NCI-H446 treated with DMSO at 0.1 percent for 48 hours (cell line): ENCODE measurements around the gene VCX.
"Not testable (repeated sequence)": the region's sequence is repeated elsewhere in the genome, so short reads cannot be mapped to it uniquely, and the experiment has no call there.

ENCODE experiments used
- DNase-seq: peaks from one replicate; lab custom pipeline; 2025; lab: John Stamatoyannopoulos, UW

VCX gene

DNA sequence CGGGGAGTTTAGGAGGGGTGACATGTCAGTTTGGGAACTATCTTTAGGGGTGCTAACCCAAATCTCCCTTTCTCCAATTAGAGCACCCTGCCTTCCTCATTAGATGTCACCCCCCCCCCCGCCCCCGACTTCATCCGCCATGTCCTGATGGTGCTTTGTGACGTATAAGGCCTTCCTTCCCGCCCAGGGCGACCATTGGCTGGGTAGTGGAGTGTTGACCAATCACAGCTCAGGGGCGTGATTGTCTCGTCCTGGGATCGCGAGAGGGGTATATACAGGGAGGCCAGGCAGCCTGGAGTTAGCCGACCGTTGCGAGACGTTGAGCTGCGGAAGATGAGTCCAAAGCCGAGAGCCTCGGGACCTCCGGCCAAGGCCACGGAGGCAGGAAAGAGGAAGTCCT, at the start of gene VCX:
Gene VCX, plus strand, starts transcription at position 301 of the 400 bp plus-strand sequence. Its CDS starts 33 bp downstream, at position 334.
- DNase-seq: not testable (repeated sequence)

DNA sequence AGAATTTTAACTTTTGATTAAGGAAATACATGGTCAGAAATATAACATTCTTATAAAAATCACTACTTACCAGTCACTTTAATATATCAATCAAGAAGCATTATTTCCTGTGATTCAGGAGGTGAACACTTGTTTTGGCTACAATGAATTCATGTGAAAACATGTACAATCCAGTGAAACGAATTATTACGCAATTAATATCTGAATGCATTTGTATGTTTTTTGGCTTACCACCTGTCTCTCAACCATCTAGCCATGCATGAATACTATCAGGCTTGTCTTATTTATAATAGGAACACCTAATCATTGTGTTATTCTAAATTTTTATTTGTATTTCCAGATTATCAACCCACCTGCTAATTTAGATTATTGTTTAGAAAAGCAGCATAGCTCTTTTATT, 44.6 kb upstream of the VCX start:
- no peak for DNase-seq

DNA sequence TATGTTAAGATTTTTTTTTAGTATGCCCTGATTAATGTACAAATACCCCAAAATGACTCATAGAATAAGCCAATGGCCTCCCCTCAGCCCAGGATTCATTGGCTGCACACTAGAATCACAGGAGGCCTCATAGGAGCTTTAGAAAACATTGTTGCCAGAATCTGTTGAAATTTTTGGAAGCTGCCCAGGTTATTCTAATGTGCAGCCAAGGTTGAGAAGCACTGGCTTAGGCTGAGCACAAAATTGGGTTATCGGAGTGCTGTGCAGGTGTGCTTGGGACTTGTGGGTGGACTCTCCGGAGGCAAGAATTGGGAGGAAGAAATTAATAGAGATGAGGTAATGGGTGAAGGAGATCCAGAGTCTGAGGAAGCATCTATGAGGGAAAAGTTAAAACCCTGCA, 41.3 kb upstream of the VCX start:
- no peak for DNase-seq

DNA sequence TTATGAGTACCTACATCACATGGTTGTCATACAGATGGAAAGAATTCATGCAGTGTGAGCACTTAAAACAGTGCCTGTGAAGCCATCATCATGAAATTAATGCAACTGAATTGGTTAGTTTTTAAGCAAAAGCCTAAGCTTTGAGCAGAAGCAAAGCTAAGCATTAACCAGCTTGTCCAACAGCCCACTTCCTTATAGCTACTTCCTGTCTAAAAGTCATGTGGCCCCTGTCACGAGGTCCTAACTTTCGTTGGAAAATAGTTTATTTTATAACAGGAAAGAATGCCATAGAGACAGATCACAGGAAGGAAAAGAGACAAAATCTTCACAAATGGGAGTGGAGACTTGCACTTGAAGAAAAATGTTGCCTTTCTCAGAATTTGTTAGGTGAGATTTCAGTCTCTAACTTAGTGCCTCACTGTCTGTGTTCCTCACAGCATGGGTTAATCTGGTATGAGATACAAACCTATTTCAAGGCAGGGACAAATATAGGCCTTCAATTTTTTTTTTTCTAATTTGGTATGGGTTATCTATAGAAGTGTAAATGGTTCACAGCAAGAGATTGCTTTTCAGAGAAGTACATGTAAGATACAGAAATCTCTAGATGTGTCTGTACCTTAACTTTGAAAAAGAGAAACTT, 27.7 kb upstream of the VCX start:
- no peak for DNase-seq

DNA sequence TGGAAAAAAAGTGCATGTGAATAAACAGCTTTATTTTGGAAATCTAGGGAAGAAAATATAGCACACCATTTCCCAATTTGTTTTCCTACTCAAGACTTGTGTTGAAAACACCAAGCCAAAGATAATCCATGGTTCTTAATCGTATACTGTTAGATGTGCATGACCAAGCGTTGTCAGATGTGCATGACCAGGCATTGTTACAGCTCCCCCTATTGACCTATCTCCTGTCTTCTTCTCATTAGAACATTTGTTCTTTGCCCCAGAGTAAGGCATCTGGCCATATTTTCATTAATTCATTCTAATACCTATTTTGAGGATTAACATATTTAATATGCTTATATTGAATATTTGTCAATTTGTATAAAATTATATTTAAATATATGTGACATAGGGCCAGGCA, 14.4 kb upstream of the VCX start:
- DNase-seq: no peak

DNA sequence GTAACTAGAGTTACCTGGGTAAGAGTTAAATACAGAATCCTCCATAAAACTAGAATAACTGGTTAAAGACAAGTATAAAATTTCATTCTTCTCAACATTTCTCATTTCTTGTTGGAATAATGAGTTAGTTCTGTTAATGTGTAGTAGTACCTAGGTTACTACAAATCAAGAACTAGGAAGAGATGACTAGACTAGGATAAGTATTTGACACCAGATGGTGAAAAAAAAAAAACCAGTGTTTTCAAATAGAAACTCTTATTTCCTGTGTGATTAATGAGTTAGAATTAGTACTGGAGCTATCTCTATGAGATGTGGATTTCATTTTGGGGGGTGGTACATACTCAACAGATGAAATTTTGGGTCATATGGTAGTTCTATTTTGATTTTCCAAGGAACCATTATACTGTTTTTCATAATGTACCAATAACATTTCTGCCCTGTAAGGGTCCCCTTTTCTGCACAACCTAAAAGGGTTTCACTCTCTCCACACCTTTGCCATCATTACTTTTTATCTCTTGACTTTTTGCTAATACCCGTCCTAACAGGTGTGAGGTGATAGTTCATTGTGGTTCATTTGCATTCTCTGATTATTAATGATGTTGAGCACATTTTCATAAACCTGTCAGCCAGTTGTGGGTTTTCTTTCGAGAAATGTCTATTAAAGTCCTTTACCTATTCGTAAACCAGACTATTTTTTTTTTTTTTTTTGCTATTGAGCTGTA, 1.7 kb upstream of the VCX start:
- no peak for DNase-seq

DNA sequence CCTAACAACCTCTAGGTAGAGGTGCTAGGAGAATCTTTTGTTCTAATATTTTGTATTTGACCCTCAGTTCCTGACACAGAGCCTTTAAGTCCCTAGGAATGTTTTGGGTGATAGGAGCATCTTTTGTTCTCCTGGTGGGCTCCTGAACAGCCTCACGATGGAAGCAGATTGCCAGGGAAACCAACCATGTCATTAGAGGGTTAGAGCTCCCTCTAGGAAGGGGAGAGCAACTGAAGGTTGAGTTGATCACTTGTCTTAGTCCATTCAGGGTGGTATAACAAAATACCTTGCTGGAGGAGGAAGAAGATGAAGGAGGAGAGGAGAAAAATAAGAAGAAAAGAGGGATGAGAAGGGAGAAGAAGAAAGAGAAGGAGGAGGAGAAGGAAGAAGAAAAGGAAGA, 9.2 kb downstream of the VCX start:
- DNase-seq: no peak

DNA sequence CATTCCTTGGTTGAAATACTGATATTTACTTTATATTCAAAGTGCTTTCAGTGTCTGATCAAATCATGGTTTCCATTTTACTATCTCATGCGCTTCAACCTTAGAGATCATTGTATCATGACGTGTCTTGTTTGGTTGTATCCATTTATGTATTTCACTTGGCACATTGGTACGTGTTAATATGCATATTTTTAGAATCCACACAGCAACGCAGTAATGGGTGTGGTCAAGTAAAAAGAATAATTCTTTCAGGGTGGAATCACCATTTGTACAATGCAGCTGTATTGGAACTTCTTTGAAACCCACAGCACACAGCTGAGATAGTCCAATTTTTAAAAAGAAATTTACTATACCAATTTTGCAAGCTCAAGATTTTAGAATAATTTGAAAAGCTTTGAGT, 29.1 kb downstream of the VCX start:
- no peak for DNase-seq

DNA sequence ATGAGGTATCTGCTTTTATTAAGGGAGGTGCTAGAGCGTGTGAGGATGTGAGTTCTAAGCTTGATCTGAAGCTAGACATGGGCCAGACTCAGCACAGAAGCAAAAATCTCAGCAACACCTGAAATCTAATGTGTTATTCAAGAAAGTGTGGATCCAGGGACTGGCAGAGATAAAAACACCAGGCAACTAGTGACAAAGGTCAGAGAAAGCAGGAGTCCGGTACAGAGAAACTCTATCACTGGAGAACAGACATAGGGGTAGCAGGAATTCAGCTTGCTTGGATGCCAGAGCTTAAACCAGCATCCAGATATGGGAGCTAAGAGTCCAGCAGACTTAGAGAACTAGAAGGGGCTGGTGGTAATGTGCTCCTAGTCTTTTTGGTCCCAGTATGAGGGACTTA, 34.0 kb downstream of the VCX start:
- no peak for DNase-seq

DNA sequence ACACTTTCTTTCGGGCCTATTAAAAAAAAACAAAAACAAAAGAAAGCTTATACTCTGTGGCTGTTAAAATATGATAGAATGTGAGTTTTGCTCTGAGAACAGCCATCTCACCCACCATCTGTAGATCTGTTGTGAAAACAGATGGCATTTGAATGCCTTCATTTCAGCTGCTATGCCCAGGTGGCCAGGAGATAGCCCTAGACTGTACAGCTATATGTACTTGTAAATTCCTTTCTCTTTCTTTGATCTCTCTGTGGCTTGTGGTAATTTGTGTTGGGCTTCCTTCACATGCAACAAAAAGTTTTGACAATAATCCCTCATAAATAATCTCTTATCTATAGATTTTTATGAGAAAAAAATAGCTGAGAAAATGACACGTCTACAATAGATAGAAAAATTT, 46.2 kb downstream of the VCX start:
- no peak for DNase-seq

DNA sequence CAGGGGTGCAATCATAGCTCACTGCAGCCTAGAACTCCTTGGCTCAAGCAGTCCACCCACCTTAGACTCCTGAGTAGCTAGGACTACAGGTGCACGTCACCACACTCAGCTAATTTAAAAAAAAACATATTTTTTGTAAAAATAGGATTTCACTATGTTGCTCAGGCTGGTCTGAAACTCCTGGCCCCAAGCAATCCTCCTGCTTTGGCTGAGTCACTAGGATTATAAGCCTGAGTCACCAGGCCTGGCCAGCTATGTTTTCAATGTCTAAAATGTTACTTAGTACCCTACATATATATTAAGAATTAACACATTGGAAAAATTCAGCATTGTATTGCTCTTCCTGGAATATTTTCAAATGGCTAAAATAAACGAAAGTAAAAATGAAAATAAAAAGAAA, 46.7 kb downstream of the VCX start:
- DNase-seq: no peak

DNA sequence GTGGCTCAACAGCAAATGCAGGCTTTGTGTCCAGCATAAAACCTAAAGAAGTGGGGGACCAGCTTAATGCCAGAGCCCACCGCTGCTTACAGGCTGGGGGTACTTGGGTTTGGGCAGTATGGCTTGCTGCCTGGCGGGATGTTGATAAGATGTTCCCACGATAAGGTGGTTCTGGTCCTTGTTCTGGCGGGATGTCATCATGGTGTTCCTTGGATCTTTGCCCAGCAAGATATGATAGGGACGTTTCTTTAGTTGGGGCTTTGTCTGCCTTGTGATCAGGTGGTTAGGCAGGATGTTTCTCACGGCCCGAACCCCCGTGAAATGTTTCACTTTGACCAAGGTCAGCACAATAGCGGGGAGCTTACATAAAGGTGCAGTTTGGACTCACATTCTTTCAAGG, 49.0 kb downstream of the VCX start:
- DNase-seq: no peak
